ENCODE measurements around the gene TAOK1. TPM values are rescaled to one million over a fixed set of nuclear protein-coding genes. Genes with fewer than 3 reads are reported as not detected.
"Not testable (repeated sequence)": the region's sequence is repeated elsewhere in the genome, so short reads cannot be mapped to it uniquely, and the experiment has no call there.

The TAOK1 gene
- total RNA-seq, 1 donor from 2014 or later = 40.6 TPM

DNA sequence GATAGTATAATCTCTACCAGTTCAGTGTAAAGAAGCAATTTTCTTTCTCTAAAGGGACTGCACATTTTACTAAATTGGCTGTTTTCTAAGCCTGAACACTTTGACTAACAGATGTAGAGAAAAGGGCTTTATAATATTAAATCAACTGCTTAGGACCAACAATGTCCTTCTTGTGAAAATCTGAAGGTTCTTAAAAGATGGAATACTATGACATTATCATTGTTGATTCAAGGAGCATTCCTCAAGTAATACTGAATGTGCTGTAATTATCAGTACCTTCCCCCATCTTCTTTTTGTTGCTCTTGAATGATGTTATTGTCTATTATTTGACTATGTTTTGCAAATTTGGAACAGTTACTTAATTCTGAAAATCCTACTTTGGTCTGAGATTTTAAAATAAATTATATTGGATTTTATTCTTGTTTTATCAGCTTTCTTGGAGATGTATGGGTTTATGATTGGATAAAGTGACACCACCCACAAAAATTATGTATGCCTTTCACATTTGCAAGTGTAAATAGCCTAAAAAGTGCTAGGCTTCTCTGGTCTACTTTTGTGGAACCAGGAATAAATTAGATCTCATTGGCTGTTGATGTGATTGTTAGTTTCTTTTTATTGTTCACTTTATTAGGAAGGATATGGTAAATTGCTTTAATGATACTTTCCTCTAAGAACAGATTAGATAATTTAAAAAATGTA, 53.0 kb downstream of the TAOK1 start:
- no peak for DNase-seq (ENCODE audit: low read depth in 2 of 2)

DNA sequence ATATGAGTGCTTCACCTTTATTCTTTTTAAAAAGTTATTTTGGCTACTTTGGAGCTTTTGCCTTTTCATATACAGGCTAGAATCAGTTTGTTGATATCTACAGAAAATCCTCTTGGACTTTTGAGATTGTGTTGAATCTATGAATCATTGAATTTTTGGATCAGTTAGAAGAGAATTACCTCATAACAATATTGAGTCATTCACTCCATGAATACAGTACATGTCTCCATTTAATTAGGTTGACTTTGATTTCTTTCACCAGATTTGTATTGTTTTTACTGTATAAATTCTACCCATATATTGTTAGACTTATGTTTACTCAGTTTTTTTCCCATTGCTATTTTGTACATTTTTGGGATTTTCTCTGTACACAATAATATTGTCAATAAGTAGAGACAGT, 54.4 kb downstream of the TAOK1 start:
- DNase-seq (ENCODE audit: low read depth in 2 of 2) = peak in 1 of 2 donors; percentile 50

DNA sequence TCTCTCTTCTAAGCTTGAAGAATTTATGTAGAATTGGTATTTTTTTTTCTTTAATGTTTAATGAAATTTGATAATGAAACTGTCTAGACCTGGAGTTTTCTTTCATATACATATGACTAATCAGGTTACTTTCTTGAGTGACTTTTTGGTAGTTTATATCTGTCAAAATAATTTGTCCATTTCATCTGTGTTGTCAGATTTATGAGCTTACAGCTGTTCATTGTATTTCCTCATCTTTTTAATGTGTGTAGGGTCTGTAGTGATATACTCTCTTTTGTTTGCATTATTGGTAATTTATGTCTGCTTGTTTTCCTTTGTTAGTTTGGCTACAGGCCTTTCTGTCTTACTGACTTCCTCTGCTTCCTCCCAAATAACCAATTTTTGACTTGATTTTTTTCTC, 55.7 kb downstream of the TAOK1 start:
- peak in 1 of 2 donors; percentile 71 for DNase-seq (ENCODE audit: low read depth in 2 of 2)

DNA sequence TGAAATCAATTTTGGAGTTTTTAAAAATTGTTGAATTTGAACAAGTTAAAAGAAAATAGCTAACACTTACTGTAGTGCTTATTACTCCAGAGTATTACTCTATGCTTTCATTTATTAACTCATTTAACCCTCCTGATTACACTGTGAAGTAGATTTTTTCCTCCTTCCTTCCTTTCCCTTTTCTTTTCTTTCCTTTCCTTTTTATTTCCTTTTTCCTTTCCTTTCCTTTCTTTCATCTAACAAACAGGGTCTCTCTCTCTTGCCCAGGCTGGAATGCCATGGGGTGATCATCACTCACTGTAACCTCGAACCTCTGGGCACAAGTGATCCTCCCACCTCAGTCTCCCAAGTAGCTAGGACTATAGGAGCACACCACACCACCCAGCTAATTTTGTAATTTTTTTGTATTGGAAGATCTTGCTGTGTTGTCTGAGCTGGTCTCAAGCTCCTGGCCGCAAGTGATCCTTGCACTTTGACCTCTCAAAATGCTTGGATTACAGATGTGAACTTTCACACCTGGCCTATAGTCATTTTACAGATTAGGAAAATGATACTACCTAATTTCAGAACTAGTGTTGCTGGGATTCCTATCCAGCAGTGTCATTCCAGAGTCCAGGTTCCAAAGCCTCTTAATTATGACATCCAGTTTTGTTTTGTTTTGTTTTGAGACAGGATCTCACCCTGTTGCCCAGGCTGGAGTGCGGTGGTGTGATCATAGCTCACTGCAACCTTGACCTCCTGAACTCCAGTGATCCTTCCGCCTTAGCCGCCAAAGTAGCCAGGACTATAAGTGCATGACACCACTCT, 59.9 kb downstream of the TAOK1 start:
- DNase-seq (ENCODE audit: low read depth in 2 of 2) = no peak

DNA sequence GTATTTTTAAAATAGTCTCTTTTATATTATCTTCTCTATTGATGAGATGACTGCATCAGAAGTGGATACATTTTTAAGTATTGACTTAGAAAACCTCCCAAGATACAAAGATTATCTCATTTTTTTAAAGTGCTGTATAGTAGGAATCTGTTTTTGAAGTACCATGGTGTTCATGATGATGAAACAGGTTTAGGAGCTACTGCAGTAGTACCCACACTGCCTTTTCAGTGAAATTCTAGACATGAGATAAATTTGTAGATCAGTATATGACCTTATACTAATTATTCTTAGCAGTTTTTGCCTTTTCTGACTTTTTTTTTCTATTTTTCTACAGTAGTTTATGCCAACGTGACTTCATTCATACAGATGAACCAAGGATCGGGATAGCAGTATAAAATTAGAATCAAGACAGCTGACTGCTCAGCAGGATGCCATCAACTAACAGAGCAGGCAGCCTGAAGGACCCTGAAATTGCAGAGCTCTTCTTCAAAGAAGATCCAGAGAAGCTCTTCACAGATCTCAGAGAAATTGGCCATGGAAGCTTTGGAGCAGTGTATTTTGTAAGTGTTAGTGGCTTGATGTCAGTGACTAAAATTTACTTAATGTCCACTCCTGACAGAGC, 61.1 kb downstream of the TAOK1 start:
- DNase-seq (ENCODE audit: low read depth in 2 of 2) = no peak

DNA sequence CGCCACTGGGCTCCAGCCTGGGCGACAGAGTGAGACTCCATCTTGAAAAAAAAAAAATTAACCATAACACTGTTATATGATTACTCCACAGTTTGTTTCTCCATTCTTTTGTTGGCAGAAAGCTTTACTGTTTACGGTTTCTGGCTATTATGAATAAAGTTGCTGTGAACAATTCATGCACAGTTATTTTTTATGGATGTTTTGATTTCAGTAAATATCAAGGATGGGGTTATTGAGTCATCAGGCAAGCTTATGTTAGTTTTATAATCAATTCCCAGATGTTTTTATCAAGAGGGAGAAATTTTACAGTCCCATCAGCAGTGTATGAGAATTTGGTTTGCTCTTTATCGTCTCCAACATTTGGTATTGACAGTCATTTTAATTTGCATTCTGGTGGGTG, 67.9 kb downstream of the TAOK1 start:
- DNase-seq (ENCODE audit: low read depth in 2 of 2) = no peak

DNA sequence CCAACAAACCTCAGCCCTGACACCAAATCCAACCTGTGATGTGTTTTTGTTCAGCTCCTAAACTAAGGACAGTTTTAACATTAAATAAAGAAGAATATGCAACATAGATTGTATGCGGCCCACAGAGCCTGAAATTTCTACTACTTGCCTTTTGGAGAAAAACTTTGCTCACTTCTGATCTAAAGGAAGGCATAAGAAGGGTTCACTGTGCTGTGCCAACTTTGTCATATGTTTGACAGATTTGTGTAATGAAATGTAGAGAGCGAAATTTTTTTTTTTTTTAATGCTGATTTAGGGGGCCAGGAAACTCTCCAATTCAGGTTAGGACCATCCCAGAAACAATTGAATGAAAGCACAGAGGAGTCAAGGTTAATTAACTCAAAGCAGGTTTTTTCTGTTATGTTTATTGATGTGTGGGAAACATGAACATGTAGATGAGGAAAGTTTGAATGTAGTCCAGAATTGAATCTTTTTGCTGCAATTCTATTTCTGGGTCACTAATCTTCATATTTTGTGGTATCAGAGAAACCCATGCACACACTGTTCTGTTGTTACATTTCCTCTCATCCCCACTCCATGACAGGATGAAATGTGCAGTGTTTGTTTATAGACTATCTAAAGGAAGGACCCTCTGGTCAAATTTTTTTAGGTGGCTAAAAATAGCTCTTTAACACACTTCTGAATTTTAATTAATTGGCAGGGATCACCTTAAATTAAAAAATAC, 71.5 kb downstream of the TAOK1 start:
- DNase-seq (ENCODE audit: low read depth in 2 of 2) = no peak

DNA sequence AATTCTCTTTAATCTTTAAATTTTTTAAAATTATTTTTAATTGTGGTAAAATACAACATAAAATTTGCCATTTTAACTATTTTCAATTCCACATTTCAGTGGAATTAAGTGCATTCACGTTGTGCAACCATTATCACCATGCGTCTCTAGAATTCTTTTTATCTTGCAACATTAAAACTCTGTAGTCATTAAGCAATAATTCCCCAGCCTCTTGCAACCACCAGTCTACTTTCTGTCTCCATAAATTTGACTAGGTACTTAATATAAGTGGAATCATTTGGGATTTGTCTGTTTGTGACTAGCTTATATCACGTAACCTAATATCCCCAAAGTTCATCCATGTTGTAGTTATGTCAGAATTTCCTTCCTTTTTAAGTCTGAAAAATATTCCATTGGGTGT, 79.1 kb downstream of the TAOK1 start:
- DNase-seq (ENCODE audit: low read depth in 2 of 2) = no peak

DNA sequence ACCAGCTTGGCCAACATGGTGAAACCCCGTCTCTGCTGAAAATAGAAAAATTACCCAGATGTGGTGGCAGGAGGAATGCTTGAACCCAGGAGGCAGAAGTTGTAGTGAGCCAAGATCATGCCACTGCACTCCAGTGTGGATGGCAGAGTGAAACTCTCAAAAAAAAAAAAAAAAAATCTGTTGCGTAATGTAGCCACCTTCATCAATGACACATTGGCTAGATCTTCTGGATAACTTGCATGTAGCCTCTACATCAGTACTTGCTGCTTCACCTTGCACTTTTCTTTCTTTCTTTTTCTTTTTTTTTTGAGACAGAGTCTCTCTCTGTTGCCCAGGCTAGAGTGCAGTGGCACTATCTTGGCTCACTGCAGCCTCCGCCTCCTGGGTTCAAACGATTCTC, 83.3 kb downstream of the TAOK1 start:
- not testable (repeated sequence) for DNase-seq (ENCODE audit: low read depth in 2 of 2)

DNA sequence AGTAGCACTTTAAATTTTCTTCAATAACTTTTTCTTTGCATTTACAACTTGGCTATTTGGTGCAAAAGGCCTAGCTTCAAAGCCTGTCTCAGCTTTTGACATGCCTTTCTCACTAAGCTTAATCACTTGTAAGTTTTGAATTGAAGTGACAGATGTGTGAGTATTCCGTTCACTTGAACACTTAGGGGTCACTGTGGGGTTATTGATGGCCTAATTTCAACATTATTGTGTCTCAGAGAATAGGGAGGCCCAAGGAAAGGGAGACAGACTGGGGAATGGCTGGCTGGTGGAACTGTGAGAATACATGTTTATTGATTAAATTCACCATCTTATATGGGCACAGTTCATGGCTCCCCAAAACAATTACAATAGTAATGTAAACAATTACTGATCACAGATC, 84.1 kb downstream of the TAOK1 start:
- DNase-seq (ENCODE audit: low read depth in 2 of 2) = no peak

DNA sequence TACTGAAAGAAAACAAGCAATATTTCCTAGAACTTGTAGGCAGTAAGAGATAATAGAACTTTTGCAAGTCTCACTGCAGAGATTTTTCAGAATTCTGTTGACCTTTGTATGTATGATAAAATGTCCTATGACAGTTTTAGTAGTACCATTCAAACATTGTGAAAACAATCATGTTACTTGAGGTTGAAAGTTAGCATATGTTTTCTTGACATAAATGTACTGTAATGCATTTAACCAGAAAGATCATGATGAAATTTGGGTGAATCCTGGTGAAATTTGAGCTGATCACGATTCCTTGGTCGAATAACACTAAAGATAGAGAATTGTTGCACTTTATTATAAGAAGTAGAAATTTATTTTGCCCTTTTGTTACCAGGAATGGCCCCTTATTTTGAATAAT, 85.7 kb downstream of the TAOK1 start:
- no peak for DNase-seq (ENCODE audit: low read depth in 2 of 2)

DNA sequence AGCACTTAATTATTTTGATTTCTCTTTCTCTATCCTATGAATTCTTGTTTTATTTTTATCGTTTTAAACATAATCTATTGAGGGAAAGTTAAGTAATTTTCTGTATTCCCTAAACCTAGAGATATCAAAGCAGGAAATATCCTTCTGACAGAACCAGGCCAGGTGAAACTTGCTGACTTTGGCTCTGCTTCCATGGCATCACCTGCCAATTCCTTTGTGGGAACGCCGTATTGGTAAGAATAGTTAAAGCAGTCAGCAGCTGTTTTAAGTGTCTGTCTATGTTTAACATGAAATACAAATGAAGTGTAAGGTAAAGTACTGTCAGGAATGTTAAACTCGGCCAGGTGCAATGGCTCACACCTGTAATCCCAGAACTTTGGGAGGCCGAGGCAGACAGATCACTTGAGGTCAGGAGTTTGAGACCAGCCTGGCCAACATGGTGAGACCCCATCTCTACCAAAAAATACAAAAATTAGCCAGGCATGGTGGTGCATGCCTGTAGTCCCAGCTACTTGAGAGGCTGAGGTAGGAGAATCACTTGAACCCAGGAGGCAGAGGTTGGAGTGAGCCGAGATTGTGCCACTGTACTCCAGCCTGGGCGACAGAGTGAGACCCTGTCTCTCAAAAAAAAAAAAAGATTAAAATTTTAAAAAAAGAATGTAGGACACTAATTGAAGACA, 90.2 kb downstream of the TAOK1 start:
- not testable (repeated sequence) for DNase-seq (ENCODE audit: low read depth in 2 of 2)

DNA sequence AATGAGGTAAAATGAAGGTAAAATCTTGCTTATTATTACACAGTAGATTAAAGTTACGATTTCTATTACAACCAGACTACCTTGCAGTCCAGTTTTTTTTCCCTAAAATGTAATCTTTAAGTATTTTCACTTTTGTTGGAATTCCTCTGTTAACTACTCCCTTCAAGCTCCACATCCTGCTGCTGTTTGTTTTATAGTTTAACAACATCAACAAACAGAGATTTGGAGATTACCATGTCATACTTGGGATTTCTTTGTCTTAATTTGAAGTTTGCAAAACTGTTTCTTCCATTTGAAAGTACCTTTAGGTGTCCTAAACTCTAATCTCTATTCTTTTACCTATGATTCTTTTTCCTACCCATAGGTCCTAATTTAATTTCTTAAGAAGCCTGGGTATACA, 93.3 kb downstream of the TAOK1 start:
- DNase-seq (ENCODE audit: low read depth in 2 of 2) = no peak

DNA sequence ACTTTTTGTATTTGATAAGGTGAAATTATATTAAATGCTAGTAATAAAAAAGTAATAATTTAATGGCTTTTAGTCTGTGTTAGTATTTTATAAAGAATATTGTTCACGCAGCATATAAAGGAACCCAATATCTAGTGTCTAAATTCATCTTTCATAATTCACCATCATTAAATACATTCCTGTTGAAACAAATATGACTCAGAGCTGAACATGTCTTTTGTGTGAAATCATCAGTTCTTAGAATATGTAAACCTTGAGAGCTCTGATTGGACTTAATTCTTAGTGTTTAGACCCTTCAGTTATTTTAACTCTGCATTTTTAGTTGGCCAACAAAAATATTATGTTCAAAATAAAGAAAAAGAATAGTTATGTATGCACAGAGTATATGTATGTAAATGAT, 104.8 kb downstream of the TAOK1 start:
- DNase-seq (ENCODE audit: low read depth in 2 of 2) = no peak

DNA sequence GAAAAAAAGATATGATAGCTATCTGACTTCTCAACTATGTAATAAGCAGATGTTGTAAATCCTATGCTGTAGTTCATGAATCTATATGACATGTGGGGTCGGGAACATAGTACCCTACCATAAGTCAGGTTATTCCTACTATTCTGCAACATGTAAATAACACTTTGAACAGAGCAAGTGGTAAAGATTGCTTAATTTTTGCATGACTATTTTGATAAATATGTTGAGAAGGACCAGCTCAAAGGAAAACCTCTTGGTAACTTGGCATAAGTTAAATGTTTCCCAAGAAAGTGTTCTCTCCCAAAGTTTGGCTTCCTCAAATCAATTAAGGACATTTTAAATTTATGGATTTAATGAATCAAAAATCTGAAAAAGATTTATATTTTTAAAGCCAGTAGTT, 114.5 kb downstream of the TAOK1 start:
- no peak for DNase-seq (ENCODE audit: low read depth in 2 of 2)

DNA sequence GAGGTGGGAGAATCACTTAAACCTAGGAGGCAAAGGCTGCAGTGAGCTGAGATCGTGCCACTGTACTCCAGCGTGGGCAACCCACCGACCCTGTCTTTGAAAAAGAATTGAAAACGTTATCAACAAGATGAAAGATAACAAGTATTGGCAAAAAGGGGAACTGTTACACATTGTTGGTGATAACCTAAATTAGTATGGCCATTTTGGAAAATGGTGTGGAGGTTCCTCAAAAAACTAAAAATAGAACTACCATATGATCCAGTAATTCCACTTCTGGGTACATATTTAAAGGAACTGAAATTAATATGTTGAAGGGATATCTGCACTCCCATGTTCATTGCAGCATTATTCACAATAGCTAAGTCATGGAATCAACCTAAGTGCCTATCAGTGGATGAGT, 115.7 kb downstream of the TAOK1 start:
- no peak for DNase-seq (ENCODE audit: low read depth in 2 of 2)

DNA sequence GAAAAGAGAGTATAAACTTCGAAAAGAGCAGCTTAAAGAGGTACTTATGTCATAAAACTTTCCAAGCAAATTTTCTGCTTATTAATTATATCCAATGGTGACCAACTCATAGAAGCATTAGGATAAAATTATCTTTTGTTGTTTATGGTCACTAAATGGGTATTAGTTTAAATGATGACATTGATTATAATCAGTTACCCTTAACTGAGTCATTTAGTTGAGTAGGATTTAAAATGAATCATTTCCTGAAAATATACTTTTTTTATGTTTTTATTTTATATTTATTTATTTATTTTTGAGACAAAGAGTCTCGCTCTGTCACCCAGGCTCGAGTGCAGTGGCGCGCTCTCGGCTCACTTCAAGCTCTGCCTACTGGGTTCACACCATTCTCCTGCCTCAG, 120.8 kb downstream of the TAOK1 start:
- DNase-seq (ENCODE audit: low read depth in 2 of 2) = peak in 1 of 2 donors; percentile 8

DNA sequence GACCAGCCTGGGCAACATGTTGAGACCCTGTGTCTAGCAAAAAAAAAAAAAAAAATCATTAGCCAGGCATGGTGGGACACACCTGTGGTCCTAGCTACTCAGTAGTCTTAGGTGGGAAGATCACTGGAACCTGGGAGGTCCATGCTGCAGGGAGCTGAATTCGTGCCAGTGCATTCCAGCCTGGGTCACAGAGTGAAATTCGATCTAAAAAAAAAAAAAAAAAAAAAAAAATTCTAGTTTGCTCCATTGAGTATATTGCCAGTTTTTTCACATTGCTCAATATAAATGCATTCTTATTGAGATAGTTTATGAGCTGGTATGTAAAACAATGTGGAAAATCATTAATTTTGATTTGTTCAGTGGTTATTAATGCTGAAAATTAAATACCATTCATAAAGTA, 124.6 kb downstream of the TAOK1 start:
- DNase-seq (ENCODE audit: low read depth in 2 of 2) = no peak

DNA sequence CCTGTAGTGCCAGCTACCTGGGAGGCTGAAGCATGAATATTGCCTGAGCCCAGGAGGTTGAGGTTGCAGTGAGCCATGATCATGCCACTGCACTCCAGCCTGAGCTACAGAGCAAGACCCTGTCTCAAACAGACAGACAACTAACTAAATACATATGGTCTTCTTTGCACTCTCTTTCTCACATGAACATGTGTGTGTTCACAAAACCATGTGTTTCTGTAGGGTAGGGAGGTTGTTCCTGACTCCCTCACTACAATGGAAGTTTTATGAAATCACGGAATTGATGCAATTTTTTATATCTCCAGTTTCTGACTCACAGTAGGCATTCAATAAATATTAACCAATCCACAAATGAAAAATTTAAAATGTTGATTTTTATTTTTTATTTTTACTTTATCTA, 128.2 kb downstream of the TAOK1 start:
- no peak for DNase-seq (ENCODE audit: low read depth in 2 of 2)

DNA sequence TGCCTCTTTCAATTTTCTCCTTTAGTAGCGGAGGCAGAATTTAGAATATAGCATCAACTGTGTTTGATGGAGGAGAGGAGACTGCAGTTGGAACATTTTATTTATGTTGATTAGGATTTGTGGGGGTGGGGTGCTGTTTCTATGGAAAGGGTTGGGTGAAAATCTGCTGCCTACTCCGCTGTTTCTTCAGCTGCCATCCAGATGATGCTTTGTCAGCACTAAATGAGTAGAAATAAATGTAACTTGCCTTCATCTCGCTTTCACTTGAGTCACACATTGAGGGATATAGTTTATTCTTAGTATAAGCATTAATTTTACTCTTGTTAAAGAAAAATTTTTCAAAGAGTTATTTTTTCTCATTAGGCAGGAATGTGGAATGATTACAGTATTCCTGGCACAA, 134.5 kb downstream of the TAOK1 start:
- DNase-seq (ENCODE audit: low read depth in 2 of 2) = no peak

DNA sequence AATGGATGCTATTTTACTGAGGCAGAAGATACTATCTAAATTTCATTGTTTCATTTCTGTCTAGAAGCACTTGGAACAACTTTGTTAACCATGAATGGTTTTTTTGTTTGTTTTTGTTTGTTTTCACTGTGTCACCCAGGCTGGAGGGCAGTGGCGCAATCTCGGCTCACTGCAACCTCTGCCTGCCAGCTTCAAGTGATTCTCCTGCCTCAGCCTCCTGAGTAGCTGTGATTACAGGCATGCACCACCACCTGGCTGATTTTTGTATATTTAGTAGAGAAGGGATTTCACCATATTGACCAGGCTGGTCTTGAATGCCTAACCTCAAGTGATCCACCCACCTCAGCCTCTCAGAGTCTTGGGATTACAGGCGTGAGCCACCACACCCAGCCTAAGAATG, 136.2 kb downstream of the TAOK1 start:
- DNase-seq (ENCODE audit: low read depth in 2 of 2) = no peak

DNA sequence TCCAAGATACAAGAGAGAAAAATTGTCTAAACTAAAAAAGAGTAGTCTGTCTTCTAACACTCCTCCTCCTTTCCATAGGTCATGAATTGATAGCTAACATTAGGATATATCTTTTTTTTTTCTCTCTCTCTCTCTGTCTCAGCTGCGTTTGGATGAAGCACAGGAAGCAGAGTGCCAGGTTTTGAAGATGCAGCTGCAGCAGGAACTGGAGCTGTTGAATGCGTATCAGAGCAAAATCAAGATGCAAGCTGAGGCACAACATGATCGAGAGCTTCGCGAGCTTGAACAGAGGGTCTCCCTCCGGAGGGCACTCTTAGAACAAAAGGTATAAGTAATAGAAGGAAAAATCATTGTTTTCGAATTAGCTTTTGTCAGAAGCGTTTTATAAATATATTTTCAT, 143.8 kb downstream of the TAOK1 start:
- DNase-seq (ENCODE audit: low read depth in 2 of 2) = no peak

Data from dermis microvascular lymphatic vessel endothelial cell (primary cell).